ENCODE results near the gene TIMP2. TPM values are rescaled to one million over a fixed set of nuclear protein-coding genes. Genes with fewer than 3 reads are reported as not detected.
"Not testable (repeated sequence)": the region's sequence is repeated elsewhere in the genome, so short reads cannot be mapped to it uniquely, and the experiment has no call there.

Gene TIMP2
- polyA plus RNA-seq, 3 donors = 150 to 170 (median 150) TPM

- no peak for DNase-seq (ENCODE audit: extremely low read depth in 1 of 11, low read depth in 9 of 11, low spot score in 4 of 11)
Observed at GRCh38 chr17:78898075-78898836, 26.9 kb downstream of the TIMP2 start.

- no peak for DNase-seq (ENCODE audit: extremely low read depth in 1 of 11, low read depth in 9 of 11, low spot score in 4 of 11)
Observed at GRCh38 chr17:78897664-78898047, 27.5 kb downstream of the TIMP2 start.

GRCh38 chr17:78896834-78897663 lies 28.1 kb downstream of the TIMP2 start:
- no peak for DNase-seq (ENCODE audit: extremely low read depth in 1 of 11, low read depth in 9 of 11, low spot score in 4 of 11)

- no peak for DNase-seq (ENCODE audit: extremely low read depth in 1 of 11, low read depth in 9 of 11, low spot score in 4 of 11)
Observed at GRCh38 chr17:78896091-78896833, 28.9 kb downstream of the TIMP2 start.

- no peak for DNase-seq (ENCODE audit: extremely low read depth in 1 of 11, low read depth in 9 of 11, low spot score in 4 of 11)
Observed at GRCh38 chr17:78895322-78895721, 29.9 kb downstream of the TIMP2 start.

- no peak for DNase-seq (ENCODE audit: extremely low read depth in 1 of 11, low read depth in 9 of 11, low spot score in 4 of 11)
Observed at GRCh38 chr17:78893684-78894083, 31.5 kb downstream of the TIMP2 start.

GRCh38 chr17:78892936-78893379 lies 32.2 kb downstream of the TIMP2 start:
- DNase-seq (ENCODE audit: extremely low read depth in 1 of 11, low read depth in 9 of 11, low spot score in 4 of 11) = no peak

- DNase-seq (ENCODE audit: extremely low read depth in 1 of 11, low read depth in 9 of 11, low spot score in 4 of 11) = no peak
Observed at GRCh38 chr17:78892520-78892919, 32.7 kb downstream of the TIMP2 start.

GRCh38 chr17:78892062-78892456 lies 33.1 kb downstream of the TIMP2 start:
- no peak for DNase-seq (ENCODE audit: extremely low read depth in 1 of 11, low read depth in 9 of 11, low spot score in 4 of 11)

- DNase-seq (ENCODE audit: extremely low read depth in 1 of 11, low read depth in 9 of 11, low spot score in 4 of 11) = no peak
Observed at GRCh38 chr17:78891406-78892061, 33.7 kb downstream of the TIMP2 start.

GRCh38 chr17:78890498-78890897 lies 34.7 kb downstream of the TIMP2 start:
- DNase-seq (ENCODE audit: extremely low read depth in 1 of 11, low read depth in 9 of 11, low spot score in 4 of 11) = no peak

GRCh38 chr17:78890096-78890495 lies 35.1 kb downstream of the TIMP2 start:
- not testable (repeated sequence) for DNase-seq (ENCODE audit: extremely low read depth in 1 of 11, low read depth in 9 of 11, low spot score in 4 of 11)

- DNase-seq (ENCODE audit: extremely low read depth in 1 of 11, low read depth in 9 of 11, low spot score in 4 of 11) = no peak
Observed at GRCh38 chr17:78889531-78889930, 35.7 kb downstream of the TIMP2 start.

- no peak for DNase-seq (ENCODE audit: extremely low read depth in 1 of 11, low read depth in 9 of 11, low spot score in 4 of 11)
Observed at GRCh38 chr17:78888941-78889518, 36.2 kb downstream of the TIMP2 start.

GRCh38 chr17:78886954-78887353 lies 38.2 kb downstream of the TIMP2 start:
- DNase-seq (ENCODE audit: extremely low read depth in 1 of 11, low read depth in 9 of 11, low spot score in 4 of 11) = no peak

GRCh38 chr17:78885956-78886355 lies 39.2 kb downstream of the TIMP2 start:
- DNase-seq (ENCODE audit: extremely low read depth in 1 of 11, low read depth in 9 of 11, low spot score in 4 of 11) = no peak

- no peak for DNase-seq (ENCODE audit: extremely low read depth in 1 of 11, low read depth in 9 of 11, low spot score in 4 of 11)
Observed at GRCh38 chr17:78884876-78885667, 40.1 kb downstream of the TIMP2 start.

All from renal cortex interstitium (tissue), 11 donors.